DLD1 (cell line): Measurements from ENCODE around the gene CNNM3.
"Not testable (repeated sequence)": the region's sequence is repeated elsewhere in the genome, so short reads cannot be mapped to it uniquely, and the experiment has no call there.

Experiments used
- in situ Hi-C: cut with HindIII; loops from 2 replicates; pipeline ENCODE4 v1.10.0; 2017; ENCODE audit warnings: low sequenced_read_pairs

Gene CNNM3

DNA sequence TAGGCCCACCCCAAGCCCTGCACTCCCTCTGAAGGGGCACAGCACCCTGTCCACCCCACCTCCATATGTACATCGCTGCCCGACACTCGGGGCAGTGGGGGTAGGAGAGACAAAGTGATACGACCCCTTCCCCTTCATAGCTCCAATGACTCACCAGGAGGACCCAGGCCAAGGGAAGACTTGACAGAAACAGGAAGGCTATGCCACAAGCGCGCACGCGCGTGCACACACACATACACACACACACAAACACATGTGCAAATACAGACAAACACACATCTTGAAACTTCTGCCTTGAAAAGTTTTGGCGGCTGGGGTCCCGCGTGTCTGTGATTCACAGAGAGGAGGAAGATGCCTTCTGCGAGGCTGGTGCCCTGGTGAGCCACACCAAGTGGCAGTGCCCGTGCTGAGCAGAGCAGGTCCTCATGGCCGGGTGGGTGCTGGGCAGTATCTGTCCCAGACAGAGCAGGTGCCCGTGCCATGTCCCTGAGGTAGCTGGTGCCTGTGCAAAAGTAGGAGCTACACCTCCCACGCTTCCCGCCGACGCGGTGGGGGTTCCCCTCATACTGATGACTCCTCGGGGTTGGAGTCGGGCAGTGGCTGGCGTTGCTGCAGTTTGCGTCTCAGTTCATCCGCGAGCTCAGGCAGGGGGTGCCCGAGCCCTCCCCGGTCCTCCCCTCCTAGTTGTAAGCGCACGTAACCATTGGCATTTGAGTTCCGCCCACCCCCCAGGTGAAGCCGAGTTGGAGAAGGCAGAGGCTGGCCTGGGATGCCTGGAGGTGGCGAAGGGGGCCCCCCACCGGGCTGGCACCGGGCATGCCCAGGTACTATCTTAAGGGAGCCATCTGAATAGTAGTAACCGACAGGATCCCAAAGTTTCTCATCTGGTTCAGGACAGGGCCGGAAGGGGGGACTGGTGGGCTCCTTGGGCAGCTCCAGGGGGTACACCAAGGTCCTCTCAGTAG lies 44.3 kb downstream of the CNNM3 start:
- in situ Hi-C loops: no loop called here

DNA sequence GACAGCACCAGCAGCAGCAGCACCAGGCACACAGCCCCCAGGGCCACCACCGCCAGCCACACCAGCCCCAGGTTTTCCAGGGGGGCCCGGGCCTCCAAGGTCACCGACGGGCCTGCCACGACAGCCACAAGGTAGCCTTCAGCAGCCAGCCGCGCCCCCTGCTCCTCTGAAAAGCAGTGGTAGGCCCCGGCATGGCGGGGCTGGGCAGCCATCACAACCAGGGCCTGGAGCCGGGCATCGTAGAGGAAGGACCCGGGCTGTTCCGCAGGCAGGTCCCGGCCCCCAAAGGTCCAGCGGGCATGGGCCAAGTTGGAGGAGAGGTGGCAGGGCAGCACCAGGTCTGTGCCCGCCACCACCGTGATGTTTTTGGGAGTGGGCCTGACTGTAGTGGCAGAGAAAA lies 45.0 kb downstream of the CNNM3 start:
- in situ Hi-C loops: no loop called here

DNA sequence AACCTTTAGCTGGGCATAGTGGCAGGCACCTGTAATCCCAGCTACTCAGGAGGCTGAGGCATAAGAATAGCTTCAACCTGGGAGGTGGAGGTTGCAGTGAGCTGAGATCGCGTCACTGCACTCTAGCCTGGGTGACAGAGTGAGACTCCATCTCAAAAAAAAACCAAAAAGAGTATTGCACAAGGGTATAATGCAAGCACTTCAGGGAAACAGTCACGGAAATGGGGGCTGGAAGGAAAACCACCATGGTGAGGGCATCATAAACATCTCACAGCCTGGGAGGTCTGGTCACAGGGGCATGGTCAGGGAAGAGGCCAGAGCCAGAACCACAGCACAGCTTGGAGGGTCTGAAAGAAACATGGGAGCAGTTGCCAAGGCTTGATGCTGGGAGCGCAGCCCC lies 47.0 kb downstream of the CNNM3 start:
- in situ Hi-C loops: not testable (repeated sequence)

DNA sequence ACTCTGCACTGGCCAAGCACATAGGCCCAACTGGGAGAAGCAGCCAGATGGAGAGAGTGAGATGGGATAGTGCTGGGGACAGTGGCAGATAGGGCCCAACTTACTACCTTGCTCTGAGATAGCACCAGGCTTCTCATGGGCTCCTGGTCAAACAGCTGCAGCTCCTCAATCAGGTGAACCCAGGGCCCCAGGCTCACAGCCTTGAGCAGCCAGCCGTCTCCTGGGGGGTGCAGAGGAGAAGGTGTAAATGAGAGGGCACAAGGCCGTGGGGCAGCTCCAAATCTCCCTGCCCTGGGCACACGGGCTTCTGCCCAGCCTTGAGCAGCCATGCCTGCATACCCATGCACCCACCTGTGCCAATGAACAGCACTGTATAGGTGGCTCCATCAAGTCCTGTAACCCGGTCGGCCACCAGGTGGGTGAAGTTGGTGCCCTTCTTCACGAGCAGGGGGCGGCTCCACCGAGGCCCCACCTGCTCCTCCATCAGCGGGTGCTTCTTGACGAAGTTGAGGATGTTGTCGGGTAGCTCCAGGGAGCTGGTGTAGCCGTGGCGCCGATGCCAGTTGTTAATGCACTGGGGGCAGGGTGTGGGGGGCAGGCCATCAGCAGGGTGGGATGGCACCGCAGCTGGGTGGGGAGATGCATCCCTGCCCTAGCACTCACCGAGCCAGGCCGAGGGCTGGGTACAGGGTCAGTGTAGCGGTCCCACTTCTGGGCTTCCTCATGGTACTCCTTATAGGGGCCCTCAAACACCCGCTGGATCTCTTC lies 47.7 kb downstream of the CNNM3 start:
- in situ Hi-C loops: no loop called here

DNA sequence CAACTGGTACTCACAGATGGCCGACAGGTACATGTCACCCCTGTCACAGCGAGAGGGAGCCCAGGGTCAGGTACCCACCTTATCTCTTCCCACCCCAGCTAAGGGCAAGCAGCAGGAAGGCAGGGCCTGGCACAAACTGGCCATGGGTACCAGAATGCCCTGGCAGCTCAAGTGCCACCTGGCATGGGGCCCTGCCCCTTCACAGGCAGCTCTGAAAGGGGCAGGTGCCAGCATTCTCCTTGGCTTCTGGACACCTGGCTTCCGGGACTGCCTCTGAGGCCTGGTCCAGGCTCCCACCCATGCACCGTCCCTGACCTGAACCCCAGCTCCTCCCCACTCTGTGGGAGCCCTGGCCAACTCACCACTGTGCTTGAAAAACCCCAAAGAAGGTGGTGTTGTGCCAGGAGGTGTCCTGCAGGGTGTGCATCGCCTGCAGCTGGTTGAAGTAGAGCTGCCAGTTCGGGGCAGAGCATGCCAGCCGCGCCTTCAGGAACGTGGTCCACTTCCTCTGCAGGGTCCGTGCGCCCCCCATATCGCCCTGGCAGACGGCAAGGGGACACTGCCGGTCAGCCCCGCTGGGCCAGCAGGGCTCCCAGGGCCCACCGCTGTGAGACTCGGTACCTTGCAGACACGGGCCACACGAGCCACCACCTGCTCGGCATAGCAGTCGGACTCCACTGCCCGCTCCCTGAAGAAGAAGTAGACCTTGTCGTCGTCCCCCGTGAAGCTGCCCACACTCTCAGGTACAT lies 48.4 kb downstream of the CNNM3 start:
- in situ Hi-C loops: no loop called here

DNA sequence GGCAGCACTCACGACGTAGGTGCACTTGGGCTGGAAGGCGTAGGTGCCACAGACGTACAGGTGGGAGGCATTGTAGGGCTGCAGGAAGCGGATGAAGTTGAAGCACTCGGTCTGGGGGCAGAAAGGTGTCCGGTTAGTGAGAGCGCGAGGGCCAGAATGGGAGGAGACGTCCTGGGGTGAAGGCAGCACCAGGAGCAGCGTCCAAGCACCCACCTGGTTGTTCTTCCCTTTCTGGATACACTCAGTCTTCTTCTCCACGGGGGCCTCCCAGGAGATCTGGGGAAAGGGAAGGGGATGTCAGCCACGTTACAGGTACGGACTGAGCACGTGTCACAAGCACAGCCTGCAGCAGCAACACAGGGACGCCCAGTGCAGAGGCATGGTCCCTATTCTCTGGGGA lies 49.6 kb downstream of the CNNM3 start:
- in situ Hi-C loops: no loop called here

DNA sequence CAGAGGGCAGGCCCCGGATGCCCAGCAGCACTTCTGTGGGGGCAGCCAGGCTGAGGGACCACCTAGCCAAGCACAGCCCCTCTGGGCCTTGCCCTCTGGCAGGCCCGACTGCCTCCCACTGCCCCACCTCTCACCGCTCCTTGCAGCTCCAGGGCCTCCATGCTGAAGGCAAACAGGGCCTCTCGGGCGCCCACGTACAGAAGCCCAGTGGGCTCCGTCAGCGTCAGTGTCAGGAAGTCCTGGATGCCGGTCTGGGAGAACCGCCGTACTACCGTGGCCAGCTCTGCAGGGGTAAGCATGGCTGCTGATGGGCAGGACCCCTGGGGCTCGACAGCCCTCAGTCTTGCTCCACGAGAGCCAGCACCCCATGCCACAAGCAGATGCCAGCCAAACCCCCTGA lies 50.1 kb downstream of the CNNM3 start:
- in situ Hi-C loops: no loop called here

DNA sequence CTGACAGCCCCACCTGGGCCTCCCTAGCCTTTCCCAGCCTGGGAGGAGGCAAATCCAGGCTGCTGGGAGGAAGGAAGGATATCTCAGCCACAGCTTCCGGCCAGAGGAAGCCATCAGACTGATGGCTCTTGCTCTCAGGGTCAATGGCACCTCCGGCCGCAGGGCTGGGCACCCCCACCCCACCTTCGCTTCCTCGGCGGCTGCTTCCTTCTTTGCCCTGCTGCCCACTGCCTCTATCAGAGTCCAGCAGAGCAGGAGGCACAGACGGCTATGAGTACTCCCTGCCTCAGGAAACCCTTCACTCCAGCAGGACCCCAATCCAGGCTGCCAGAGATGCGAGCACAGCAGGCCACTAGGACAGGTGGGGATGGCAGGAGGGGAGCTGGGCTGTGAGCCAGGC lies 50.5 kb downstream of the CNNM3 start:
- in situ Hi-C loops: no loop called here

DNA sequence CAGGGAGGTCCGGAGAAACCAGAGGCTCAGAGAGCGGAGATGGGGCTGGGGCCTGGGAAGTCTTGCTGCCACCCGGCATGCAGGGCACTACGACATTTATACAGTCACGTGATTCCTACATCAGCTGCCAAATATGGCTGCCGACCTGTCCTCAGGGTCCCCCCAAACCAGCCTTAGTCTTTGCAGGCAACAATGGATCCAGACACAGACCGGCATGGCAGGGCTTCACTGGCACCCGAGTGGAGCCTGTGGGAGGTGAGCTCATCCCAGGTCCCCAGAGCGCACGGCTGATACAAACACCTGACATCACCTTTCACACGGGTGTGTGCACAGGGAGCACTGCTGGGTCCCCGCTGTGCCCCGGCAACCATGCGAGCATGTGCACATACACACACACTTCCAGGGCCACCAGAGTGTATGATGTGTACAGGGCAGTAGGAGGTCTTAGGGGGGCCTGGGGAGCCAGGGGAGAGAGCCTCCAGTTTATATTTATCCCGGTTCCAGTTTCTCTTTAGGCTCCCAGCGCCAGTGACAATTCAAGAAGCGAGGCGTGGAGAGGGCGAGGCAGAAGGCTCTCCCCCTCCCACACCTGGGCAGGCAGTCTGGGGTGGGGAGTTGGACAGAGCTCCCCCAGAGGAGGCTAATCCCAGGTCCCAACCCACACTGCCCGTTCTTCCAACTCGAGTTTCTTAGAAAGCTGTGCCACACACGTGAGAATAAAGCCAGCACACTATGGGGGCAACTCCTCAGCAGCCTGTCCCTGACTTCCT lies 51.1 kb downstream of the CNNM3 start:
- in situ Hi-C loops: no loop called here

DNA sequence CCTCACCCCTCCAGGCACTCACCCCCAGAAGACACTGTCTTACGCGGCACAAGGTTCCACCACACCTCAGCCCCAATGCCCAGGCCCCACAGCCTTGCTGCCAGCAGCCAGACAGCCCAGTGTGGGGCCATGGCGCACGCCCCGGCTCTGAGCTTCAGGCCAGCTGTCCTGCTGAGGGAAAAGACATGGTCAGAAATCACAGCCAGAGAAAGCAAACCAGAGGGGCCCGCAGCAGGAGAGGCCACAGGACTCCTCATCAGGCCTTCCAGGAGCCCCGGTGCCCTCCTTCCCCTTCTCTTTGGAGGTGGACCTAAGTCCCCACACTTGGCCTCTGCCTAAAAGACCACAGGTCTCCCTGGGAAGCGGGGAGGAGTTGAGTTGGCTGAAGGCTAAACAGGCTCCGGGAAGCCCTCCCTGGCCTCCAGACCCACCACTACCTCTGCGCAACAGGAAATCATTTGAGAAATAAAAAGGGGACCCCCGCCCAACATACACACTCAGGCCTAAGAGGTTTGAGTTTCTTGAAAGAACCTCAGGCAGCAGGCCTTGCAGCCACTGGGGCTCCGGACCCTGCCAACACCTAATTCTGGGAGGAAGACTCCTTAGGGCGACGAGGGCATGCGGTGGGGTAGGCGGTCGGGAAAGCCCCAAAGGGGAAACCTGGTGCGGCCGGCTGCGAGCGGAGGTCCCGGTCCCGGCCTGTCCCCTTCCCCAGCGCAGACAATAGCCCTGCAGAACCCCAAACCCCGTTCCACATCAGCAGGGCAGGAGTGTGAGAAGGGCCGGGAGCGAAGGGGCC lies 51.9 kb downstream of the CNNM3 start:
- in situ Hi-C loops: no loop called here

DNA sequence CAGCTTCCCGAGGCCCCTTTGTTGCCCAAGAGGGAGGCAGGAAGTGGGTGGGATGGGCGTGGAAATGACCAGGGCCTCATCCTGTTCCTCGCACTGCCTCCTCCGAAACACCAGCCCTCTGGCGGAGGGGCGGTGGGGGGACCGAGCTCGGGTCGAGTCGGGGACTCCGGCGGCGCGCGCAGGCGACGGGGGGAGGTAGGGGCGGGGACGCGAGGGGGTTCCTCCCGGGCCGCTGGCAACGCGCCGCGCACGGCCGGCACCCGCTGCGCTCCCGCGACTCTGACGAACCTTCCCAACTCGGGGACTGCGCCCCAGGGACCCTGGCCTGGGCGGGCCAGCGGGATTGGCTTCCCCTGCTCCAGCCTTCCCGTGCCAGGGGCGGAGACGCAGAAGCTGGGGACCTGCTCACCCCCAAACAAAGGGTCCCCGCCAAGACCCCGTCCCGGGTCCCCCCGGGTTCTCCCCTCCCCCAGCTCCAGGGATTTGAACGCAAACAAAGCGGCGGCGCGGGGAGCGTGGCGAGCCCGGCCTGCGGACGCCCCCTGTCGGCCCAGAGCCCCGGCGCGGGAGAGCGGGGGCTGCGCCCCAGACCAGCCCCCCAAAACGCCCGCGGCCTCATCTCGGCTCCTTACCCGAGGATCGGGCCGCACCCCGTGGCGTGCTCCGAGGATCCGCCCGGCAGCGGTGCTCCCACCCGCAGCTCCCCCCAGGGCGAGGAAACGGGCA lies 52.6 kb downstream of the CNNM3 start:
- in situ Hi-C loops: no loop called here

DNA sequence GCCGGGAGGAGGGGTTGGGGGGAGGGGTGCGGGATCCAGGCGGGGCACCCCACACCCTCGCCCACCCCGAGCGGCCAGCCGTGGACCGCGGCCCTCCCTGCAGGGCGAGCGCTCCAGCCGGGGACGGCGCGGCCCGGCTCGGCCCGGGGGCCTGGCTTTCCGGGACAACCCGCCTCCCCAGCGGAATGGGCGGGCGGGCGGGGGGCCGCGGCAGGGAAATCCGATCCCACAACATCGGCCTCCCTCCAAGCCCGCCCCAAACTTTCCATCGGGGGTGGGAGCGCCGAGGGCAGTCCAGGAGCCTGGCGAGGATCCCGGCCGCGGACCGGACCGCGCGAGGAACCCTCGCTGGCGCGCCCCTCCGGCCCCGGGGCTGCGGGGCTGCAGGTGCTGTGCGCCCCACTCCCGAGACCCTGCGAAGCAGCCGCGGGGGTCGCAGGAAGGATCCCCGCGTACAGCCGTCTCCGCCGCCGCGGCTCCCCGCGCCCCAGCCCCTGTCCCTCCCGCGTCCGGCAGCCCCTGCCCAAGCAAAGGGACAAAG lies 53.3 kb downstream of the CNNM3 start:
- in situ Hi-C loops: no loop called here

DNA sequence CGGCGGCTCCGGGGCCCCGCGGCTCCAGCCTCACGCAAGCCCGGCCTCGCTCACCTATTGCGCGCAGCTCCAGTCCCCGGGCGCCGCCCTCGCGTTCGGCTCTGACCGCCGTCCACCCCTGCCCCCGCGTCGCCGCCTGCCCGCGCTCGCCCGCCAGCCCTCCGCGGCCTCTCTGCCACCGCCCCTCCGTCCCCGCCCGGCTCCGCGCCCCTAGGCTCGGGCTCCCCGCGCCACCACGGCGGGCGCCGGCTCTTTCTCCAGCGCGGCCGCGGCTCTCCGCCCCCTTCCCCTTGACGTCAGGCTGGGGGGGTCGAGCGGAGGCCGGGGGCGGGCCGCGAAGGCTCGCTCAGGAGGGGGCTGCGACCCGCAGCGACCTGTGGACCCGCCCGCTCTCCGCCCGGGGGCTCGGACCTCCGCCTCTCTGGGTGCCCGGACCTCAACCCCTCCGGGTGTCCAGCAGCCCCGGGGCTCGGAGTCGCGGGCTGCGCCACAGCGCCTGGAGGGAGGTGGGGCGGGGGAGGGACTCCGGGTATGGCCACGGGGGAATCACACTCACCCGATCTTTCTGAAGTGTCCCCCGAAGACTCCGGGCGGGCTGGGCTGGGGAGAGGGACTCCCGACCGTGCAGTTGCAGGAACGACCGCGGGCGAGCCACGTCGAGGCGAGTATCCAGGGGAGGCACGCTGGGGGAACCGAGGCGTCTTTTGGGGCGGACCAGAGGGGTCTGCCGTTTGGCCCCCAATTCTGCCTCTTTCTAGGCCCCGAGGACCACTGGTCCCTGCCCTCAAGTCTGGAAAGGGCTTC lies 54.0 kb downstream of the CNNM3 start, which contains the start of gene SEMA4C:
Gene SEMA4C, minus strand, starts transcription at position 259 of the 804 bp plus-strand sequence. CDS start 2,194 bp downstream, outside the sequence.
- in situ Hi-C loops: no loop called here

DNA sequence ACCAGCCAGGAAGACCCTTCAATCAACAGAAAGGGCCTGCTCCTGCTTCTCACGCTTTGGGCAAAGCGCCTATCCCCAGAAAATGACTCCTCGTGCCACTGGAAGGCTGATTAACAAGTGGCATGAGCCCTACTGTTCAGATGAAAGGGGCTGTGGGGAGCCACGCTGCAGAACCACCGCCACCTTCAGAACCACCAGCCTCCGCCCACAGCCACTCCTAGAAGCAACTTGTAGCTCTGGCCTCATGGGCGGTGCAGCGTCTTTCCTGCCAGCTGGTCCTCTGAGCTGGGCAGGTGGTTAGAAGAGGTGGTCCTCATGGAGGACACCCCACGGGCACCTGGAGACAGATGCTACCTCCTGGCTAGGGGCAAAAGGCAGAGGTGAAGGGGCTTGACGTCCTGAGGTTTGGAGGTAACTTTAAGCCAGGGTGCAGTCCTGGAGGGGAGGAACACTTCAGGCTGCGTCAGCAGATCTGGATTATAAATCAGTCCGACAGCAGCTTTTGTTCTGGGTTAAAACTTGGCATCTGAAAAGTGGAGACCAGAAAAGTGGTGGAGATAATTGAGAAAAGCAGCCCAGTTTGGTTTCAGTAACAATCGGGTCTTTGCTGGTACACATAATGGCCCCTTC lies 54.7 kb downstream of the CNNM3 start:
- in situ Hi-C loops: no loop called here

DNA sequence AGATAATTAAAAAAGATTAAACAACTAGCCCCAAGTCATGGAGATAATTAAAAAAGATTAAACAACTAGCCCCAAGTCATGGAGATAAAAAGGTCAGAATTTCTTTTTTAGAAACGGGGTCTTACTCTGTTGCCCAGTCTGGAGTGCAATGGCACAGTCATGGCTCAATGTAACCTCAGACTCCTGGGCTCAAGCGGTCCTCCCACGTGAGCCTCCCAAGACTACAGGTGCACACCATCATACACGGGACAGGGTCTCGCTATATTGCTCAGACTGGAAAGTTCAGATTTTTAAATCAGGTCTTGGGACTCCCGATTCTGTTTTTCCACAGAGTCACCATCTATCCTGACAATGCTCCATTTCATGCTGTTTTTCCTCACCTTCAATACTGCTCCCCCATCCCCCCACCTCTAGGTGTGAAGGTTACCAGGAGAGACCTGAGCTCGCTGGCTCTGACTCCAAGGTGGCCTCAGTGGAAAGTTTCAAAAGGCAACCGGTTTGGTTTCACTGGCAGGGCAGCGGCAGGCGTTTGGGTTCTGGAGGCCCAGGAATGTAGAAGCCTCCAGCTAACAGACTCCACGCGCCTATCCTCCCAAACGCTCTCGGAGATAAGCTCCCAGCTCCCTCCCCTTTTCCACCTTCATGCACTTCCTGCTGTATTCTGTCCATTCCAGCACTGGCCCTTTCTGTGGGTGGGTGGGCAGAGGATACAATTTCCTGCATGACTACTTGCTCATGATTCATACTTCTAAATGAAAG lies 56.7 kb downstream of the CNNM3 start:
- in situ Hi-C loops: no loop called here

DNA sequence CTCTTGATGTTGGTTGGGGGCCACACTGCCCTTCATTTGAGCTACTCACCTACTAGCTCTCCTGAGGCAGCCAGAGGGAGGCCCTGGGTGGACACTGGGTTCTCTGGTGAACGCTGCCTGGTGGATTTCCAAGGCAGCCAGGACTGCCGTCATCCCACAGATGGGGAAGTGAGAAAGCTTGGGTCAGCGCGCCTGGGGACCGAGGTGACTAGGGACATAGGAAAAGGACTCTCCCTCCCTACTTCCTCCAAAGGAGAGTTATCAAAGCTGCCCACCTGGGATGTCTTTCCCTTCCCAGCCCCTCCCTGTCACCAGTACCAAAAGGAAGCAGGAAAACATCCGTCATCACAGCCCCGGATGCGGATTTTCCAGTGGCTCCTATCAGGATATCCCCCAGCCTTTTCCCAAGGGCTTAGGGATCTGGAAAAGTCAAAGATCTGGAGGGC lies 57.6 kb downstream of the CNNM3 start:
- in situ Hi-C loops: no loop called here
